ENCODE data around the gene CHRDL2.

Gene CHRDL2

GRCh38 chr11:74725701-74726100, 5.5 kb downstream of the CHRDL2 start:
- DNase-seq (ENCODE audit: extremely low read depth, low read depth) = no peak
- H3K4me3 ChIP-seq (replicated peaks; ENCODE audit: low read depth, low read length) = no peak overlapping the region
- TF ChIP-seq CTCF (IDR thresholded peaks at IDR 0.05; ENCODE audit: low read depth, low read length, missing control alignments) = no peak

GRCh38 chr11:74723511-74723910, 7.7 kb downstream of the CHRDL2 start:
- TF ChIP-seq CTCF (IDR thresholded peaks at IDR 0.05; ENCODE audit: low read depth, low read length, missing control alignments) = no peak

GRCh38 chr11:74721479-74721835, 9.8 kb downstream of the CHRDL2 start:
- no peak for DNase-seq (ENCODE audit: extremely low read depth, low read depth)
- TF ChIP-seq CTCF (IDR thresholded peaks at IDR 0.05; ENCODE audit: low read depth, low read length, missing control alignments) = no peak
- no peak overlapping the region for H3K4me3 ChIP-seq (replicated peaks; ENCODE audit: low read depth, low read length)

More at GRCh38 chr11:74723511-74723910, 7.7 kb downstream of the CHRDL2 start:
- no peak overlapping the region for H3K4me3 ChIP-seq (replicated peaks; ENCODE audit: low read depth, low read length)
- no peak for DNase-seq (ENCODE audit: extremely low read depth, low read depth)

DNA sequence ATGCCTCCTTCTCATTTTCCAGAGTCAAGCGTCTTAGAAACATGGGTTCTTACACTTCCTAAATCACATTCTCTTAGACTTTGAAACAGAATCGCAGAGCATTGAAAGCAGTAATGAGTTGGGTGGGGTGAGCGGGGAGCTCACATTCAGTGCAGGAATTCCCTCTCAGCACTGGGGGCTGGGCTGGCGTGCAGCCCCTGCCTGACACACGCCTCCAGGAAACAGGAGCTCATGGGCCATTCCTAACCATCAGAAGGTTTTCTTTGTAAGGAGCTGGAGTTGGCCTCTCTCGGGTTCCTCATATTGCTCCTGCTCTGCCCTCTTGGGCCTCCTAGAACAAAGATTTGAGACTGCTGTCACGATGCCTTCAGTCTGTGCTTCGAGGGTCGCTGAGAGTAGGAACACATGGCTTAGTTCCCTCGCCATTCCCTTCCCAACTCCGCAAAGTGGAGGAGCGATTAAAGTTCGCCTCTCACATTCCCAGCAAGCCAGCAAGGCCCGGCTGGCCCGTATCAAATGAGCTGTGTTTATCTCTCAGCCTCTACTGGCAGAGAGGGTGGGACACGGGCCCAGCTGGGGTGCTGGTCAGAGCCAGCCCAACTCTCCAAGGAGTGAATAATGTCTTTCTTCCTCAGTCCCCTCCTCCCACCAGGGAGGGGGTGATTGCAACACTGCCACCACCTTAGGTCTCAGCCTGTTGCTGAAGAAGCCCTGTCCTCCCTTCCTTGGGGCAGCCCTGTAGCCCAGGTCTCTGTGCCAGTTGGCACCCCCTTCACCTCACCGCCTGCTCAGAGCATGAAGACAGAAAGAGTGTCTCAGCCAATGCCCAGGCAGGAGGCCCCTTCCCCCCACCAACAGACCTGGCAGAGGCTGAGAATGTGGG, 10.4 kb downstream of the CHRDL2 start:
- no peak overlapping the region for H3K4me3 ChIP-seq (replicated peaks; ENCODE audit: low read depth, low read length)
- DNase-seq (ENCODE audit: extremely low read depth, low read depth) = no peak
- TF ChIP-seq CTCF (IDR thresholded peaks at IDR 0.05; ENCODE audit: low read depth, low read length, missing control alignments) = no peak

GRCh38 chr11:74719011-74719410, 12.2 kb downstream of the CHRDL2 start:
- no peak for TF ChIP-seq CTCF (IDR thresholded peaks at IDR 0.05; ENCODE audit: low read depth, low read length, missing control alignments)
- no peak for DNase-seq (ENCODE audit: extremely low read depth, low read depth)

DNA sequence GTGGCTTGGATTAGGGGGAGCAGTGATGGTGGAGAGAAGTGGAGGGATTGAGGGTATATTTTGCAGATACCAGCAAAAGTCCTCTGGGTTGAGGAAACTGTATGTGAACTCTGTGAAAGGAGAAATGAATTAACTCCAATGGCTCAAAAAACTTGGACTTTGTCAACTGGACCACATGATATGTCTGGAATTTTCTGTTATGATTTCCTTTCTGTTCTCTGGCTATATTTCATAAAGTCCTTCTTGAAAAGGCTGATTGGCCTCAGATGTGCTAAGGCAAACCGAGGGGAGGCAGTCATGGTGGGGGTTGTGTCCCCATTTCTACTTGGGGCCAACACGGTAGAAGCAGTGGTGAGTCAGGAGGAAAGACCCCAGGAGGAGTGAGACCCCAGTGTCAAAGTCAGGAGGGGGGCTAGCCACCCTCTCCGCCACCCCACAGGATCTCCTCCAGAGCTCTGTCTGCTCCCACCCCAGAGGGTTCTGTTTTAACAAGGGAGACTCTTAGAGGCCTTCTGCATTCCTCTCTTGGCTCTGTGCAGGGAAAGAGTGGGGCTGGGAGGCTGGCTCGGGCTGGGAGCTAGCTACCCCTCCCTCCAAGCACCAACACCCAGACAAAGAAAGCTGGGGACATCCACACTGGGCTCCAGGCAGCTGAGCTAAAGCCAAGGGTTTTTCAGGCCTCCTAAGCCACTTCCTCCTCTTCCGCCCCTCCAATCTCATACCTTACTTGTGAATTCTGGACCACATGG, 13.8 kb downstream of the CHRDL2 start:
- no peak for TF ChIP-seq CTCF (IDR thresholded peaks at IDR 0.05; ENCODE audit: low read depth, low read length, missing control alignments)
- no peak for DNase-seq (ENCODE audit: extremely low read depth, low read depth)
- no peak overlapping the region for H3K4me3 ChIP-seq (replicated peaks; ENCODE audit: low read depth, low read length)

More at GRCh38 chr11:74719011-74719410, 12.2 kb downstream of the CHRDL2 start:
- no peak overlapping the region for H3K4me3 ChIP-seq (replicated peaks; ENCODE audit: low read depth, low read length)
